ENCODE data around the gene PRKCH.
"Not testable (repeated sequence)": the region's sequence is repeated elsewhere in the genome, so short reads cannot be mapped to it uniquely, and the experiment has no call there.

Gene PRKCH

DNA sequence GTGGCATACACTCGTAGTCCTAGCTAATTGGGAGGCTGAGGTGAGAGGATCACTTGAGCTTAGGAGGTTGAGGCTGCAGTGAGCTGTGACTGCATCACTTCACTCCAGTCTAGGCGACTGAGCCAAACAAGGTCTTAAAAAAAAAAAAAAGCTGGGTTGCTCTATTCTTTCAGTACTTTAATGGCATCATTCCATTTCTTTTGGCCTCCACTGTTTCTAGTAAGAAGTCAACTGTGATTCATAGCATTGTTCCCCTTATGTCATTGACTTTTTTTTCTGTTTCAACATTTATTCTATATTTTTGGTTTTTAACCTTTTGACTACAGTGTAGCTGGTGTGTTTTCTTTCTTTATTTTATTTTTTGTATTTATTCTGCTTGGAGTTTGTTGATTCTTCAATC is 16.7 kb upstream of the PRKCH start:
- Histone ChIP-seq H3K4me3 (ENCODE audit: low read length) (no peak overlapping the region), H3K4me1 (ENCODE audit: control insufficient read depth, insufficient read depth, low read length) (no peaks in the 10 kb centered on the region), H3K36me3 (ENCODE audit: control insufficient read depth, insufficient read depth, low read length) (no peaks in the 10 kb centered on the region), H3K9me3 (ENCODE audit: control insufficient read depth, insufficient read depth, low read length) (no peaks in the 10 kb centered on the region), H3K27me3 (ENCODE audit: control insufficient read depth, insufficient read depth, low read length) (no peaks in the 10 kb centered on the region), H3K27ac (ENCODE audit: low read length) (no peak overlapping the region)
- DNase-seq (ENCODE audit: low read depth, low spot score): no peak
- WGBS (ENCODE audit: insufficient coverage, insufficient read length): no CpG with 5 or more reads among the region's 2 CpGs

DNA sequence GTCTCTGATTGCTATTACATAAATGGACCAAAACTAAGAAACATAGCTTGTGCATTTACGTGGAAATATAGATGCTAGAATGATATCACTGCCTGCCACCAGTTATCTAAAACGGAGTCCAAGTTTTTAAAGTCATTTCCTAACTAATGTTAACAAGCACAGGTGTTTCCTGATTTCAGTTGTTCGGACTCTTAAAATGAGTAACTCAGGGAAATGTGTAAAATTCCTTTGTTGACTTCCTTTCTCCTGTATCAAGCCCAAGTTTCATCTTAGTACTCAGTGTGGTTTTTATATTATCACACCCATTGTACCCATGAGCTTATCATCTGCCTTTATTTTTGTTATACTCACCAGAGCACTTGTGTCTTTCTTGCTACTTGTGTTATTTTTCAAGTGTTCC is 13.2 kb upstream of the PRKCH start:
- H3K27me3 ChIP-seq (ENCODE audit: control insufficient read depth, insufficient read depth, low read length): no peaks in the 10 kb centered on the region
- whole genome bisulfite sequencing (ENCODE audit: insufficient coverage, insufficient read length): no CpG with 5 or more reads among the region's 3 CpGs
- peaks cover 3% of the 10 kb centered on the region for H3K9me3 ChIP-seq (ENCODE audit: control insufficient read depth, insufficient read depth, low read length)
- H3K27ac ChIP-seq (ENCODE audit: low read length): no peak overlapping the region
- no peaks in the 10 kb centered on the region for H3K36me3 ChIP-seq (ENCODE audit: control insufficient read depth, insufficient read depth, low read length)
- no peaks in the 10 kb centered on the region for H3K4me1 ChIP-seq (ENCODE audit: control insufficient read depth, insufficient read depth, low read length)
- DNase-seq (ENCODE audit: low read depth, low spot score): no peak
- no peak overlapping the region for H3K4me3 ChIP-seq (ENCODE audit: low read length)

DNA sequence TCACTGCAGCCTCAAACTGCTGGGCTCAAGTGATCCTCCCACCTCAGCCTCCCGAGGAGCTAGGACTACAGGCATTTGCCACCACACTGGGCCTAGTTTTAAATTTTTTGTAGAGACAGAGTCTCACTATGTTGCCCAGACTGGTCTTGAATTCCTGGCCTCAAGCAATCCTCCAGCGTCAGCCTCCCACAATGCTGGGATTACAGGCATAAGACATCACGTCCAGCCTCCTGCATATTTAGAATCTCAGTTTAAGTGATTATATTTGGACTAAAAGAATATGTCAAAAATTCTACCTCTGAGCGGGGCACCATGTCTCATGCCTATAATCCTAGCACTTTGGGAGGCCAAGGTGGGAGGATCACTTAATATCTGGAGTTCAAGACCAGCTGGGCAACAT is 12.7 kb upstream of the PRKCH start:
- H3K4me3 ChIP-seq (ENCODE audit: low read length); H3K36me3 ChIP-seq (ENCODE audit: control insufficient read depth, insufficient read depth, low read length); H3K27ac ChIP-seq (ENCODE audit: low read length); DNase-seq (ENCODE audit: low read depth, low spot score); H3K9me3 ChIP-seq (ENCODE audit: control insufficient read depth, insufficient read depth, low read length); H3K4me1 ChIP-seq (ENCODE audit: control insufficient read depth, insufficient read depth, low read length); H3K27me3 ChIP-seq (ENCODE audit: control insufficient read depth, insufficient read depth, low read length): not testable (repeated sequence)
- WGBS (ENCODE audit: insufficient coverage, insufficient read length): no CpG with 5 or more reads among the region's 4 CpGs

DNA sequence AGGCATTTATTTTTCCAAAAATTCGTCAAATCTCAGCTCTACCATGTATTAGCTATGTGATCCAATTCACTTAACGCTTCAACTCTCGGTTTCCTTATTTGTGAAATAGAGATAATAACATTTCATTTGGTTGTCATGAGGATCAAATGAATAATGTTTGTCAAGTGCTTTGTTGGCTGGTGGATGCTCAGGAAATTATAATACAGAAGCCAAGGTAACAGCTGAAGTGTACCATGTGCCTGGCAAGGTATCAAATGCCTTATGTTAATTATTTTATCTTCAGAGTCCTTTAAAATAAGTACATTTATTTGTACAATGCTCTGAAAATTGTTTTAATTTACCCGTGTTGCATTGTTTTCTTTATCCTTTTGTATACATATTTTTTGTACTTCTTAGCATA is 6.1 kb upstream of the PRKCH start:
- no peaks in the 10 kb centered on the region for H3K4me1 ChIP-seq (ENCODE audit: control insufficient read depth, insufficient read depth, low read length)
- H3K4me3 ChIP-seq (ENCODE audit: low read length): no peak overlapping the region
- H3K9me3 ChIP-seq (ENCODE audit: control insufficient read depth, insufficient read depth, low read length): peaks cover 2% of the 10 kb centered on the region
- DNase-seq (ENCODE audit: low read depth, low spot score): no peak
- H3K27me3 ChIP-seq (ENCODE audit: control insufficient read depth, insufficient read depth, low read length): no peaks in the 10 kb centered on the region
- no peaks in the 10 kb centered on the region for H3K36me3 ChIP-seq (ENCODE audit: control insufficient read depth, insufficient read depth, low read length)
- no peak overlapping the region for H3K27ac ChIP-seq (ENCODE audit: low read length)
- WGBS (ENCODE audit: insufficient coverage, insufficient read length): no CpG with 5 or more reads among the region's 4 CpGs

DNA sequence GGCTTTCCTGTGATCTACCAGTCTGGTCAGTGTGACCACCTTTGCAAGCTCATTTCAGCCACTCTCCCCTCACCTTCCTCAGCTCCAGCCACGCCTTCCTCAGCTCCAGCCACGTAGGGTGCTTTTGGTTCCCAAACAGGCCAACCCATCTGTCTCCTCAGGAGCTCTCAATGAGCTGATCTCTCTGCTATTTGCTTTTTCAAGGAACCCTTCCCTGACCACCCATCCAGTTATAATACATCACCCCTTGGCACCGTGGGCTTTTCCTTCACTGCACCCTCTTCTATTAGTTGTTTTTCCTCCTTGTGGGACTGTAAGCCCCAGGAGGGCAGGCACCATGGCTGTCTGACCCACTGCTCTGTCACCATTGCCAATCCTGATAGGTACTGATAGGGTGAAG is 2.3 kb upstream of the PRKCH start:
- no peaks in the 10 kb centered on the region for H3K36me3 ChIP-seq (ENCODE audit: control insufficient read depth, insufficient read depth, low read length)
- no CpG with 5 or more reads among the region's 3 CpGs for WGBS (ENCODE audit: insufficient coverage, insufficient read length)
- H3K27me3 ChIP-seq (ENCODE audit: control insufficient read depth, insufficient read depth, low read length): peaks cover 12% of the 10 kb centered on the region; the same call in 1 of the 2 replicates
- no peak overlapping the region for H3K27ac ChIP-seq (ENCODE audit: low read length)
- DNase-seq (ENCODE audit: low read depth, low spot score): no peak
- H3K4me1 ChIP-seq (ENCODE audit: control insufficient read depth, insufficient read depth, low read length): peaks cover 2% of the 10 kb centered on the region; the same call in 1 of the 2 replicates
- no peaks in the 10 kb centered on the region for H3K9me3 ChIP-seq (ENCODE audit: control insufficient read depth, insufficient read depth, low read length)
- H3K4me3 ChIP-seq (ENCODE audit: low read length): no peak overlapping the region

DNA sequence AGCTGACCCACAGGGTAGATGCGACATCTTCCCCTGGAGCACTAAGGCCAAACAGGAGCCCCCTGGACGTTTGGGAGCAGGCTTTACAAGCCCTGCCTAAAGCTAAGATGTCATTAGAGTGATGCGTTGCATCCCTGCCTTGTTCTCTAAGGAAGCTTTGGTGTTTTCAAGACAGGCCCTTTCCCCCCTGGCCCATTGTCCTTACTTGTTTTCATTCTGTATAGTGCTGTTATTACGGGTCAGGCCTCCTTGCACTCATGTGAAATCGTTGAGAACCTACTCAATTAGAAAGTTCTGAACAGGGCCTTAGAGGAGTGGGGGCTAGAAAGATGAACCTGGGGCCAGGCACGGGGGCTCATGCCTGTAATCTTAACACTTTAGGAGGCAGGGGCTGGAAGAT is 1.7 kb upstream of the PRKCH start:
- WGBS (ENCODE audit: insufficient coverage, insufficient read length): no CpG with 5 or more reads among the region's 6 CpGs
- no peak overlapping the region for H3K4me3 ChIP-seq (ENCODE audit: low read length)
- H3K4me1 ChIP-seq (ENCODE audit: control insufficient read depth, insufficient read depth, low read length): peaks cover 2% of the 10 kb centered on the region; the same call in 1 of the 2 replicates
- H3K27me3 ChIP-seq (ENCODE audit: control insufficient read depth, insufficient read depth, low read length): peaks cover 12% of the 10 kb centered on the region; the same call in 1 of the 2 replicates
- DNase-seq (ENCODE audit: low read depth, low spot score): no peak
- no peaks in the 10 kb centered on the region for H3K9me3 ChIP-seq (ENCODE audit: control insufficient read depth, insufficient read depth, low read length)
- no peaks in the 10 kb centered on the region for H3K36me3 ChIP-seq (ENCODE audit: control insufficient read depth, insufficient read depth, low read length)
- H3K27ac ChIP-seq (ENCODE audit: low read length): no peak overlapping the region

DNA sequence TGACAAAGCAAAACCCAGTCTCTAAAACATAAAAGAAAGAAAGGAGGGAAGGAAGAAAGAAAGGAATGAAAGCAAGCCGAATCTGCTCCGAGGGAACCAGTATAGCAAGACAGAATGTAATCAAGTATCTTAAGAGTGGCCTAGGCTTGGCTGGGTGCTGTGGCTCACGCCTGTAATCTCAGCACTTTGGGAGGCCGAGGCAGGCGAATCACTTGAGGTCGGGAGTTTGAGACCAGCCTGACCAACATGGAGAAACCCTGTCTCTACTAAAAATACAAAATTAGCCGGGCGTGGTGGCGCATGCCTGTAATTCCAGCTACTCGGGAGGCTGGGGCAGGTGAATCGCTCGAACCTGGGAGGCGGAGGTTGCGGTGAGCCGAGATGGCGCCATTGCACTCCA is 1.2 kb upstream of the PRKCH start:
- no CpG with 5 or more reads among the region's 16 CpGs for WGBS (ENCODE audit: insufficient coverage, insufficient read length)
- H3K36me3 ChIP-seq (ENCODE audit: control insufficient read depth, insufficient read depth, low read length); DNase-seq (ENCODE audit: low read depth, low spot score); H3K9me3 ChIP-seq (ENCODE audit: control insufficient read depth, insufficient read depth, low read length); H3K4me3 ChIP-seq (ENCODE audit: low read length); H3K27ac ChIP-seq (ENCODE audit: low read length); H3K4me1 ChIP-seq (ENCODE audit: control insufficient read depth, insufficient read depth, low read length): not testable (repeated sequence)
- peaks cover 12% of the 10 kb centered on the region; the same call in 1 of the 2 replicates for H3K27me3 ChIP-seq (ENCODE audit: control insufficient read depth, insufficient read depth, low read length)

DNA sequence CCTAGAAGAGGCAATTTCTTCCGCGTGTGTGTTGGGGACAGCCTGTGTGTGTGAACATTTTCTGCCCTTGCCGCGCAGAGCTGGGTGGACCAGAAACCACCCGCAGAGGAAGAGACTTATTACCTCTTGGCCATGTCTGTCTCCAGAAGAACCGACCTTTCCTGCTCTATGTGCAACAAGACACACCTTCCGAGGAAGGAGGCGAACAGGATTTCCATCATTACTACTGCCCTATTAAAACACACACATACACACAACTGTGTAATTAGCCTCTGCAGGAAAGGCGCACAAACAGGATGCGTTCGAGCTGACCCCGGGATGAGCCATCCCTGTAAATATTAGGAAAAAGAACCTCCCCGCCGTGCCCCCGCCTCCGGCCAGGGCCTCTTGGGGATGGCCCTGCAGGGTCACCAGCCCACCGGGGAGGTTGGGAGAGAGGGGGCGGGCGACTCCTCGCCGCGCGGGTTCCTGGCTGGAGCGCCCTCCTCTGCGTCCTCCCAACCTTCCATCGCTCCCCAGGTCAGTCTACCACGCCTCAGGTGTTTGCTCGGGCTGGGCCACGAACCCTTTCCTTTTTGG is 484 bp upstream of the PRKCH start:
- WGBS (ENCODE audit: insufficient coverage, insufficient read length): no CpG with 5 or more reads among the region's 29 CpGs
- peaks cover 12% of the 10 kb centered on the region; the same call in 1 of the 2 replicates for H3K27me3 ChIP-seq (ENCODE audit: control insufficient read depth, insufficient read depth, low read length)
- H3K27ac ChIP-seq (ENCODE audit: low read length): no peak overlapping the region
- H3K4me1 ChIP-seq (ENCODE audit: control insufficient read depth, insufficient read depth, low read length): peaks cover 2% of the 10 kb centered on the region; the same call in 1 of the 2 replicates
- no peak for DNase-seq (ENCODE audit: low read depth, low spot score)
- no peaks in the 10 kb centered on the region for H3K36me3 ChIP-seq (ENCODE audit: control insufficient read depth, insufficient read depth, low read length)
- no peaks in the 10 kb centered on the region for H3K9me3 ChIP-seq (ENCODE audit: control insufficient read depth, insufficient read depth, low read length)
- H3K4me3 ChIP-seq (ENCODE audit: low read length): peak overlapping the region; percentile 57; the same call in 1 of the 2 replicates

DNA sequence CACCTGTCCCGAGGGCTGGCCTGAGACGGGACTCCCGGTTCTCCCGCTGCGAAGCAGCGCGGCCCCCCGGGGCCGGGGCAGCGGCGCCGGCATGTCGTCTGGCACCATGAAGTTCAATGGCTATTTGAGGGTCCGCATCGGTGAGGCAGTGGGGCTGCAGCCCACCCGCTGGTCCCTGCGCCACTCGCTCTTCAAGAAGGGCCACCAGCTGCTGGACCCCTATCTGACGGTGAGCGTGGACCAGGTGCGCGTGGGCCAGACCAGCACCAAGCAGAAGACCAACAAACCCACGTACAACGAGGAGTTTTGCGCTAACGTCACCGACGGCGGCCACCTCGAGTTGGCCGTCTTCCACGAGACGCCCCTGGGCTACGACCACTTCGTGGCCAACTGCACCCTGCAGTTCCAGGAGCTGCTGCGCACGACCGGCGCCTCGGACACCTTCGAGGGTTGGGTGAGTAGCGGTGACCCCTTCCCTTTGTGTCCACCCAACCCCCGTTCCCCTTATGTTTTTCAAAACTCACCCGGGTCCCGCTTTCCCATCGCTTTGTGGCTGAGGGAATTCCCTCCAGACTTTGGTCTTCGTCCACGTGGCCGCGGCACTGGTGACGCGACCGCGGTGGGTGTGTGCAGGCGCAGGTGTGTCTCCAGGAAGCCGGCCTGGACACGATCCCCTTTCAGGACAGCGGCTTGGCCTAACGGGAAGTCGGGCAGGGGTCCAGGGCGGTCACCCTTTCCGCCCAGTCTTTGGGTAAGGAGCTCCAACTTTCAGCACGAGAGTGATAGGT is 826 bp downstream of the PRKCH start:
- no peak overlapping the region for H3K27ac ChIP-seq (ENCODE audit: low read length)
- H3K4me3 ChIP-seq (ENCODE audit: low read length): peak overlapping the region; percentile 57; the same call in 1 of the 2 replicates
- DNase-seq (ENCODE audit: low read depth, low spot score): no peak
- no peaks in the 10 kb centered on the region for H3K36me3 ChIP-seq (ENCODE audit: control insufficient read depth, insufficient read depth, low read length)
- H3K27me3 ChIP-seq (ENCODE audit: control insufficient read depth, insufficient read depth, low read length): peaks cover 12% of the 10 kb centered on the region; the same call in 1 of the 2 replicates
- no peaks in the 10 kb centered on the region for H3K9me3 ChIP-seq (ENCODE audit: control insufficient read depth, insufficient read depth, low read length)
- WGBS (ENCODE audit: insufficient coverage, insufficient read length): no CpG with 5 or more reads among the region's 63 CpGs
- peaks cover 2% of the 10 kb centered on the region; the same call in 1 of the 2 replicates for H3K4me1 ChIP-seq (ENCODE audit: control insufficient read depth, insufficient read depth, low read length)

DNA sequence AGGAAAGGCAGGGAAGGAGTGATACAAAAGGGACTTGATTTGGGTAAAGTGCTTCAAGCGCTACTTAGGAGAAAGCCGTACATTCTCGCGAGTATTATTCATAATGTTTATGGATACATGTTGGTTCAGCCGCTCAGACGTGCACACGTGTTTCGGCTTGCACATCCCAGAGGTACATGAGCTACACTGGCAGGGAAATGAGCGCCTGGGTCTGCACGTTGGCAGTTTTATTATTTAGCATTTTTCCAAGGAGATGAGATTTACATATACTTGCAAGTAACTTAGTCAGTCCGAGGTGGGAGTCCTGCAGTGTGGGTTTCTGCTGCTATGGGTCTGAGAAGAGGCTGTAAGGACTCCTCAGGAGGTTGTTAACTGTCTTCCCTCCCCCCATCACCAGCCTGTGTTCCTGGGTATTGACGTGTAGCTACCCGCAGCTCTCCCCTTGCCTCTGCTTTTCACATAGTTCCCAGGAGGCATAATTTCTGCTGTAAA is 1.5 kb downstream of the PRKCH start:
- no CpG with 5 or more reads among the region's 13 CpGs for WGBS (ENCODE audit: insufficient coverage, insufficient read length)
- no peak overlapping the region for H3K27ac ChIP-seq (ENCODE audit: low read length)
- DNase-seq (ENCODE audit: low read depth, low spot score): no peak
- H3K27me3 ChIP-seq (ENCODE audit: control insufficient read depth, insufficient read depth, low read length): peaks cover 12% of the 10 kb centered on the region; the same call in 1 of the 2 replicates
- no peaks in the 10 kb centered on the region for H3K36me3 ChIP-seq (ENCODE audit: control insufficient read depth, insufficient read depth, low read length)
- H3K4me3 ChIP-seq (ENCODE audit: low read length): peak overlapping the region; percentile 57; the same call in 1 of the 2 replicates
- no peaks in the 10 kb centered on the region for H3K9me3 ChIP-seq (ENCODE audit: control insufficient read depth, insufficient read depth, low read length)
- peaks cover 2% of the 10 kb centered on the region; the same call in 1 of the 2 replicates for H3K4me1 ChIP-seq (ENCODE audit: control insufficient read depth, insufficient read depth, low read length)
